ENCODE data around the gene COL16A1. TPM values are rescaled to one million over a fixed set of nuclear protein-coding genes. Genes with fewer than 3 reads are reported as not detected.

Gene COL16A1
- total and polyA plus RNA-seq, 2 of the 13 experiments (the other 11 are each of a cell fraction or from before 2014, with no cell fraction given): 4.3 to 12.2 TPM

DNA sequence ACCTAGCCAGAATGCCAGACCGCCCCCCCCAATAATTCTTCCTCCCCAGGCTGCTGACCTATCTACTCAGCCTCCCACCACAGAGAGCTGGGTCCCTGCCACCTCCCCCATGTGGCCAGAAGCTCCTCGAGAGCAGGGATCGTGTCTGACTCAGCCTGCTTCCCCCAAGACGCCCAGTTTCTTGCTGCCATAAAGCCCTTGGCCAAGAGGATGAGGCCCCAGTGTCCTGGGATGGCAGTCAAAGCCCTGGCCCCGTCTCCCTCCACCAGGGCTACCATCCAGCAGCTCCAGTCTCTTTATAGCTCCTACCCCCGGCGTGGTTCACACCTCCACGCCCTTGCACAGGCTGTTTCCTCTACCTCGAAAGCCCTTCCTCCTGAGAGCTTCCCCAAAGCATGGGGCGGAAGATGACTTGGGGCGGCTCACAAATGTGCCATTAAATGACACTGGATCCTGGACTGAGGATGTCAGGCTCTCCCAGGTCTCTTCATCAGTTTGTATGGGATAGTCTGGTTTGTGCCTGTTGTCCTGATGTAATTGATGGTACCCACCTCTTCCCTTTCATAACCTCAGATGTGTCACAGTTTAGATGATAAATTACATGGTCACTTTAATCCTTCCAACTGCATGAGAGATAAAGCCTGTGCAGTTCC lies 47.2 kb upstream of the COL16A1 start (continued):
- TF ChIP-seq ZNF354B (CRISPR knock-in tag; IDR thresholded peaks at IDR 0.05) (no peak), KLF9 (CRISPR knock-in tag; IDR thresholded peaks at IDR 0.05; ENCODE audit: low read depth) (no peak), IKZF4 (CRISPR knock-in tag; IDR thresholded peaks at IDR 0.05; ENCODE audit: borderline replicate concordance, low read depth, not compliant biosample characterization) (no peak), ZSCAN20 (CRISPR knock-in tag; IDR thresholded peaks at IDR 0.05; ENCODE audit: borderline replicate concordance) (no peak)
- TF ChIP-seq, protein P1, sequence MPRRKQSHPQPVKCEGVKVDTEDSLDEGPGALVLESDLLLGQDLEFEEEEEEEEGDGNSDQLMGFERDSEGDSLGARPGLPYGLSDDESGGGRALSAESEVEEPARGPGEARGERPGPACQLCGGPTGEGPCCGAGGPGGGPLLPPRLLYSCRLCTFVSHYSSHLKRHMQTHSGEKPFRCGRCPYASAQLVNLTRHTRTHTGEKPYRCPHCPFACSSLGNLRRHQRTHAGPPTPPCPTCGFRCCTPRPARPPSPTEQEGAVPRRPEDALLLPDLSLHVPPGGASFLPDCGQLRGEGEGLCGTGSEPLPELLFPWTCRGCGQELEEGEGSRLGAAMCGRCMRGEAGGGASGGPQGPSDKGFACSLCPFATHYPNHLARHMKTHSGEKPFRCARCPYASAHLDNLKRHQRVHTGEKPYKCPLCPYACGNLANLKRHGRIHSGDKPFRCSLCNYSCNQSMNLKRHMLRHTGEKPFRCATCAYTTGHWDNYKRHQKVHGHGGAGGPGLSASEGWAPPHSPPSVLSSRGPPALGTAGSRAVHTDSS (CRISPR knock-in tag; conservative IDR thresholded peaks at IDR 0.05): no peak
- TF ChIP-seq, protein P2, sequence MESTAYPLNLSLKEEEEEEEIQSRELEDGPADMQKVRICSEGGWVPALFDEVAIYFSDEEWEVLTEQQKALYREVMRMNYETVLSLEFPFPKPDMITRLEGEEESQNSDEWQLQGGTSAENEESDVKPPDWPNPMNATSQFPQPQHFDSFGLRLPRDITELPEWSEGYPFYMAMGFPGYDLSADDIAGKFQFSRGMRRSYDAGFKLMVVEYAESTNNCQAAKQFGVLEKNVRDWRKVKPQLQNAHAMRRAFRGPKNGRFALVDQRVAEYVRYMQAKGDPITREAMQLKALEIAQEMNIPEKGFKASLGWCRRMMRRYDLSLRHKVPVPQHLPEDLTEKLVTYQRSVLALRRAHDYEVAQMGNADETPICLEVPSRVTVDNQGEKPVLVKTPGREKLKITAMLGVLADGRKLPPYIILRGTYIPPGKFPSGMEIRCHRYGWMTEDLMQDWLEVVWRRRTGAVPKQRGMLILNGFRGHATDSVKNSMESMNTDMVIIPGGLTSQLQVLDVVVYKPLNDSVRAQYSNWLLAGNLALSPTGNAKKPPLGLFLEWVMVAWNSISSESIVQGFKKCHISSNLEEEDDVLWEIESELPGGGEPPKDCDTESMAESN (CRISPR knock-in tag; conservative IDR thresholded peaks at IDR 0.05): no peak

DNA sequence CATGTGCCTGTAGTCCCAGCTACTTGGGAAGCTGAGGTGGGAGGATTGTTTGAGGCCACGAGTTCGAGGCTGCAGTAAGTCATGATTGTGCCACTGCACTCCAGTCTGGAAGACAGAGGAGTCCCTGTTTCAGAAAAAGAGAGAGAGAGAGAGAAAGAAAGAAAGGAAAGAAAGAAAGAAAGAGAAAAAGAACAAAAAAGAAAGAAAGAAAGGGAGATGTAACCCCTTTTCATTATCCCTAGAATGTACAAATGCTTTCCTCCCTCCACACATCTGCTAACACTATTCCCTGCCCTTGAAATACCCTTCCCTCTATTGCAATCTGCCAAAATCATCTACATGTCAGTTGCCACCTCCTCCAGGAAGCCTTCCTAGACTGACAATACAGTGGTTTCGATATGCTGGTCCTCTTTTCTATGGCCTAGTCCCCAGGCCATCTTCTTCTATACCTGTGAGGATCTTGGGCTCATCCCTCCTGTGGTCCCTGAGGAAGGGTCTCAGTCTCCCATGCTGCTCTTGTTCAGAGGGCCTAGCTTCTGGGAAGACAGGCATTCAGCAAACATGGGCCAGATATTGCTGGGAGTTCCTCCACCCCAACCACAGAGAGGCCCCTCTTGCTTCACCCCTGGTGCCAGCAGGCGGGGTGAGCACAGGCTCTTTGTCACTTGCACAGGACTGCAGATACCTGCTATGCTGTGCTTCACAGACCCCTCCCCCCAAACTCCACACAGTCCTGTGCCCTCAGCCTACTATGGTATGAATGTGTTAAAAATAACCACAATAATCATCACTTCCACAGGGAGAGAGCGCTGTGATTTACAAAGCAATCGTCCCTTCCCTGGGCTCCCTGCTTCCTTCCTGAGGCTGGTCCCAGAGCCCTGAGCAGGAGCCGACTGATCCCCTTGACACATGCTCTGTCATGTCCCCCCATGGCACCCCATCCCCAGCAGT lies 46.2 kb upstream of the COL16A1 start:
- no TSS peak for BruUV-seq (replicated peaks)
- Histone ChIP-seq H3K79me2 (ENCODE audit: insufficient read depth, low read length) (no peaks in the 10 kb centered on the region), H4K20me1 (ENCODE audit: insufficient read depth, low read length) (no peaks in the 10 kb centered on the region), H3K9ac (ENCODE audit: insufficient read depth, low read depth, low read length) (no peak overlapping the region), H2AFZ (ENCODE audit: low read length) (no peak overlapping the region), H3K4me1 (ENCODE audit: insufficient read depth, low read length) (0 out of 2 replicates have a peak, but pooled peaks cover 8% of the 10 kb centered on the region), H3K4me3 (replicated peaks in 1 of 3; ENCODE audit: insufficient read depth in 1 of 3, low read depth in 2 of 3, low read length in 3 of 3) (no peak overlapping the region), H3K9me3 (ENCODE audit: low read length) (no peaks in the 10 kb centered on the region), H3K27me3 (ENCODE audit: control insufficient read depth in 1 of 2, insufficient read depth in 2 of 2, low read length in 2 of 2) (peaks cover 5 to 73% of the 10 kb centered on the region in 2 experiments; a peak in 4 of 5 replicates), H3K36me3 (replicated peaks in 1 of 2; ENCODE audit: control insufficient read depth in 1 of 2, insufficient read depth in 2 of 2, low read length in 2 of 2) (no peaks in the 10 kb centered on the region), H3K4me2 (ENCODE audit: low read depth, low read length) (no peak overlapping the region), H3K27ac (ENCODE audit: extremely low read length, insufficient read depth, low read length) (no peak overlapping the region)
- ChIA-PET CTCF (ENCODE audit: low intra/inter-chr PET ratio, low total read pairs) (no interaction called here), POLR2A (no interaction called here)
- in situ Hi-C loops (cut with HindIII; ENCODE audit: extremely low pct_ligation_motif_present, low pct_unique_long_range_greater_than_20kb): no loop called here
- FAIRE-seq: no peak
- no peak for DNase-seq (ENCODE audit: low spot score)
- ATAC-seq: no peak
- no peak for TF ChIP-seq ATRX (CRISPR knock-in tag; IDR thresholded peaks at IDR 0.05; ENCODE audit: borderline replicate concordance)
- peak; percentile 78 for TF ChIP-seq ZFP36 (IDR thresholded peaks at IDR 0.05; ENCODE audit: borderline replicate concordance, low read depth, low read length, partially characterized antibody)
- no peak for TF ChIP-seq ZFP82 (CRISPR knock-in tag; IDR thresholded peaks at IDR 0.05; ENCODE audit: borderline replicate concordance)
- intact Hi-C loops (cut with micrococcal nuclease; ENCODE audit: unreplicated experiment): no loop called here
- WGBS (ENCODE audit: low lambda C conversion rate): 51% methylated on average over 7 of the region's 7 CpGs
